Urinary bladder (tissue), 4 donors: ENCODE results near the gene AMFR. TPM values are rescaled to one million over a fixed set of nuclear protein-coding genes. Genes with fewer than 3 reads are reported as not detected.
"Not testable (repeated sequence)": the region's sequence is repeated elsewhere in the genome, so short reads cannot be mapped to it uniquely, and the experiment has no call there.

ENCODE experiments used
- DNase-seq: peaks from one replicate; pipeline ENCODE4 v3.0.0-alpha.2; 2015; ENCODE audit errors: extremely low spot score
- H3K27ac ChIP-seq: one replicate; pipeline ENCODE4 v1.5.1; 2013; ENCODE audit warnings: low read depth, mild to moderate bottlenecking, moderate library complexity
- H3K36me3 ChIP-seq: one replicate; pipeline ENCODE4 v1.6.1; 2013; ENCODE audit warnings: mild to moderate bottlenecking, moderate library complexity; ENCODE audit not compliant: insufficient read depth
- H3K4me1 ChIP-seq: one replicate; pipeline ENCODE4 v1.6.1; 2013; ENCODE audit warnings: mild to moderate bottlenecking, moderate library complexity; ENCODE audit not compliant: insufficient read depth
- H3K4me3 ChIP-seq: one replicate; pipeline ENCODE4 v1.5.1; 2013; ENCODE audit warnings: low read depth, low read length
- WGBS: extraction: QIAGEN DNeasy Blood & Tissue Kit; methylation state at CpG from one replicate; pipeline ENCODE4 v1.1.7; 2013; 5-methylcytosine and 5-hydroxymethylcytosine counted together
- polyA plus RNA-seq: library from polyadenylated mRNA; stranded (reverse); fragments of 200-250 nt; gene quantifications from one replicate; pipeline ENCODE4 v1.2.3, GENCODE V29; 2013
- total RNA-seq: library from RNA; depleted of rRNA; stranded (reverse); fragments of >200 nt; gene quantifications from one replicate; pipeline ENCODE4 v1.2.3, GENCODE V29; 2014
- donor health status: healthy with polysubstance abuse.
- donor health status: healthy.

The AMFR gene
- total and polyA plus RNA-seq, 2 donors = 82.6 to 120 TPM

DNA sequence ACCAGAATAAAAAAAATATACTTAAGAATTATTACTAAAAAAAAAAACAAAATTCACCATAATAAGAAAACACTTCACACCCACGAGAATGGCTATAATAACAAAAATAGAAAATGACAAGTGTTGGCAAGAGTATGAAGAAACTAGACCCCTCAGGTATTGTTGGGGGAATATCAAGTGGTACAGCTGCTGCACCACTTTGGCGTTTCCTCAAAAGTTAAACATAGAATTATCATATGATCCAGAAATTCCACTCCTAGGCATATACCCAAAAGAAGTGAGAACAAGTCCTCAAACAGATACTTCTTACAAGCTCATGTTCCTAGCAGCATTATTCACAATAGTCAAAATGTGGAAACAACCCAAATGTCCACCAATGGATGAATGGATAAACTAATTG, 26.3 kb downstream of the AMFR start:
- H3K36me3 ChIP-seq = peaks cover 5% of the 10 kb centered on the region
- no peak overlapping the region for H3K27ac ChIP-seq
- no peak for DNase-seq
- H3K4me1 ChIP-seq = no peaks in the 10 kb centered on the region
- no peak overlapping the region for H3K4me3 ChIP-seq
- 71% methylated on average over 2 of the region's 2 CpGs for WGBS

DNA sequence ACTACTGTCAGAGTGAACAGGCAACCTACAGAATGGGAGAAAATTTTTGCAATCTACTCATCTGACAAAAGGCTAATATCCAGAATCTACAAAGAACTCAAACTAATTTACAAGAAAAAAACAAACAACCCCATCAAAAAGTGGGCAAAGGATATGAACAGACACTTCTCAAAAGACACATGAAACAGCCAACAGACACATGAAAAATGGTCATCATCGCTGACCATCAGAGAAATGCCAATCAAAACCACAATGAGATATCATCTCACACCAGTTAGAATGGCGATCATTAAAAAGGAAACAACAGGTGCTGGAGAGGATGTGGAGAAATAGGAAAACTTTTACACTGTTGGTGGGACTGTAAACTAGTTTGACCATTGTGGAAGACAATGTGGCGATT, 28.6 kb downstream of the AMFR start:
- WGBS = 95% methylated on average over 3 of the region's 3 CpGs
- DNase-seq, H3K27ac ChIP-seq, H3K4me3 ChIP-seq, H3K4me1 ChIP-seq, H3K36me3 ChIP-seq: not testable (repeated sequence)

DNA sequence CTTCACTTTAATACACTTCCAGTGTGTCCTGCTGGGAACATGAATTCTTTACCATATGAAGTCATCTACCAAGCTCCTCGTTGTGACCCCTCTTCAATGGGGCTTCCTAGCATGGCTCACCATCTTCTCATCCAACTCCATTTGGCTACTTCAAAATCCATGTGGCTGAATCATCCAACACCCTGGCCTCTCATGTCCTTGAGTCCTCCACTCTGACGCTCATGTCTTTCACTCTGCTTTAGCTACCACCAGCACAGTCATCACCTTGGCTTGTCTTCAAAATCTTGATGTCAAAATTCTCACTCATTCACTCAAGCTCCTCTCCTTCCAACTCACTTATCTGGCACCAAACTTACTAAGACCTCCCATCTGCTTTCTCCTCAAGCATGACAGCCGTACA, 35.8 kb downstream of the AMFR start:
- Histone ChIP-seq H3K36me3 (peaks cover 8% of the 10 kb centered on the region), H3K4me3 (no peak overlapping the region)
- WGBS = 94% methylated on average over 3 of the region's 3 CpGs

GRCh38 chr16:56388209-56388608, 37.1 kb downstream of the AMFR start:
- H3K36me3 ChIP-seq = peaks cover 8% of the 10 kb centered on the region

More for the DNA sequence above, 35.8 kb downstream of the AMFR start:
- Histone ChIP-seq H3K27ac (no peak overlapping the region), H3K4me1 (no peaks in the 10 kb centered on the region)
- no peak for DNase-seq

DNA sequence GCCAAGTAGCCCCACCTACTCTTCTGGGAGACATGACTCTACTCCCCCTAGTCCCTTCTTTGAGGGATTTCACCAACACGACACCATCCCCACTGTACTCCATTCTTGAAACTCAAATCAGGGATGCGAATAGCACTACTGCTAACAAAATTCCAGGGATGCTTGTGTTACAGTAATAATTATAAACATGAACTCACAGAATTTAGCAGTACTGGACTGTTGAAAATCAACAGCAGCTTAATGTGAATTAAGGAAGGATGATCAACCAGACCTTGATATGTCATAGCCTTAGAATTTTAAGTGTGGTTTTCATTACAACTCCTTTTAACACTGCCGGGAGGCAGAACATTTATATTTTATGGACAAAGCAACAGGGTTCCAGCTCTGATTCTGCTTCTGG, 37.9 kb downstream of the AMFR start:
- H3K4me3 ChIP-seq = no peak overlapping the region
- 91% methylated on average over 3 of the region's 3 CpGs for WGBS
- no peak overlapping the region for H3K27ac ChIP-seq
- no peaks in the 10 kb centered on the region for H3K4me1 ChIP-seq
- DNase-seq = no peak
- H3K36me3 ChIP-seq = peaks cover 8% of the 10 kb centered on the region

More at GRCh38 chr16:56388209-56388608, 37.1 kb downstream of the AMFR start:
- Histone ChIP-seq H3K4me1 (no peaks in the 10 kb centered on the region), H3K4me3 (no peak overlapping the region), H3K27ac (no peak overlapping the region)
- no peak for DNase-seq

- H3K27ac ChIP-seq = no peak overlapping the region
- no peaks in the 10 kb centered on the region for H3K4me1 ChIP-seq
- peaks cover 10% of the 10 kb centered on the region for H3K36me3 ChIP-seq
- H3K4me3 ChIP-seq = no peak overlapping the region
- DNase-seq = no peak
- 93% methylated on average over 4 of the region's 4 CpGs for WGBS
These were observed 41.1 kb downstream of the AMFR start for GRCh38 chr16:56384074-56384721.

DNA sequence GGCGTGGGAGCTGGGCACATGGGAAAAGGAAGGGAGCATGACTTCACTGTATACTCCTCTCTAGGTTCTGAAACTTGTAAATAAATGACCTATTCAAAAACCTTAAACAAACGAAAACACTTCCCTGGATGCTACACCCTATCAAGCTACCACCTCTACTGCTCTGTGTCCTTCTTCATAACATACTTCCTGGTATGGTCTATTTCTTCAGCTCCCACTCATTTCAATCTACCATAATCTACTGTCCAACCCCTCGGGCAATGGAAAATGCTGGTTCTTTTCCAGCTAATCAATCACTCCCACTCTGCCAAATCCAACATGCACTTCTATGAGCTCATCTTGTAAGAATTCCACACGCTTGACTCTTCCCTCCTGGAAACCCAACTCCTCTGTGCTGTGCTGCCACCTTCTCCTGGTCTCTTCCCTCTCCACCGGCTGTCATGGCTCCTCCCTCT, 42.4 kb downstream of the AMFR start:
- H3K4me1 ChIP-seq = no peaks in the 10 kb centered on the region
- peaks cover 6% of the 10 kb centered on the region for H3K36me3 ChIP-seq
- 92% methylated on average over 5 of the region's 5 CpGs for WGBS
- no peak overlapping the region for H3K4me3 ChIP-seq
- no peak overlapping the region for H3K27ac ChIP-seq
- no peak for DNase-seq

DNA sequence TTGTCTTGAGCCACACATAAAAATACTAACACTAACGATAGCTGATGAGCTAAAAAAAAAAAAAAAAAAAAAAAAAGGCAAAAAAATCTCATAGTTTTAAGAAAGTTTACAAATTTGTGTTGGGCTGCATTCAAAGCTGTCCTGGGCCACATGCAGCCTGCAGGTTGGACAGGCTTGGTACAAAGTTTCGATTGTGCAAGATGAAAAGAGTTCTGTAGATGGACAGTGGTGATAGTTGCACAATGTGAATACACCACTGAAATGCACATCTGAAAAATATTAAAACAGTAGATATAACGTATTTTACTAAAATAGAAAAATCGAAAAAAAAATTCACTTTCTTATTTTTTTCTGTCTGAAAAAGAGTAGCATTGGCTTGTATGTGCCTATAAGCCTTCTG, 42.9 kb downstream of the AMFR start:
- WGBS = 95% methylated on average over 4 of the region's 4 CpGs
- Histone ChIP-seq H3K4me1 (no peaks in the 10 kb centered on the region), H3K4me3 (no peak overlapping the region), H3K36me3 (peaks cover 7% of the 10 kb centered on the region), H3K27ac (no peak overlapping the region)
- no peak for DNase-seq

GRCh38 chr16:56380778-56381485, 44.4 kb downstream of the AMFR start:
- not testable (repeated sequence) for H3K4me3 ChIP-seq, H3K36me3 ChIP-seq, H3K27ac ChIP-seq, H3K4me1 ChIP-seq, DNase-seq
- 99% methylated on average over 3 of the region's 3 CpGs for WGBS

DNA sequence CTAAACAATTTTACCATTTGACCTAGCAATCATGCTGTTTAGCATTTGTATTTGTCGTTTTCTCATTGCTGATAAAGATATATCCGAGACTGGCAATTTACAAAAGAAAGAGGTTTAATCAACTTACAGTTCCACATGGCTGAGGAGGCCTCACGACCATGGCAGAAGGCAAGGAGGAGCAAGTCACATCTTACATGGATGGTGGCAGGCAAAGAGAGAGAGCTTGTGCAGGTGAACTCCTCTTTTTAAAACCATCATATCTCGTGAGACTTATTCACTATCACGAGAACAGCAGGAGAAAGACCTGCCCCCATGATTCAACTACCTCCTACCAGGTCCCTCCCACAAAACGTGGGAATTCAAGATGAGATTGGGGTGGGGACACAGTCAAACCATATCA, 46.3 kb downstream of the AMFR start:
- not testable (repeated sequence) for H3K4me3 ChIP-seq, H3K4me1 ChIP-seq, H3K36me3 ChIP-seq, DNase-seq, H3K27ac ChIP-seq
- 97% methylated on average over 6 of the region's 6 CpGs for WGBS

DNA sequence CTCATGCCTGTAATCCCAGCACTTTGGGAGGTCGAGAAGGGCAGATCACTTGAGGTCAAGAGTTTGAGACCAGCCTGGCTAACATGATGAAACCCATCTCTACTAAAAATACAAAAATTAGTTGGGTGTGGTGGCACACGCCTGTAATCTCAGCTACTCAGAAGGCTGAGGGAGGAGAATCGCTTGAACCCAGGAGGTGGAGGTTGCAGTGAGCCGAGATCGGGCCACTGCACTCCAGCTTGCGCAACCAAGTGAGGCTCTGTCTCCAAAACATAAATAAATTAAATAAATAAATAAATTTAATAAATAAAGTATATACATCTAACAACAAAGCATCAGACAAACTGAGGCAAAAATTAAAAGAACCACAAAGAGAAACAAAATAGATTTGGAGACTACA, 49.6 kb downstream of the AMFR start:
- H3K4me1 ChIP-seq, H3K36me3 ChIP-seq, H3K4me3 ChIP-seq, DNase-seq, H3K27ac ChIP-seq: not testable (repeated sequence)
- 95% methylated on average over 6 of the region's 6 CpGs for WGBS

DNA sequence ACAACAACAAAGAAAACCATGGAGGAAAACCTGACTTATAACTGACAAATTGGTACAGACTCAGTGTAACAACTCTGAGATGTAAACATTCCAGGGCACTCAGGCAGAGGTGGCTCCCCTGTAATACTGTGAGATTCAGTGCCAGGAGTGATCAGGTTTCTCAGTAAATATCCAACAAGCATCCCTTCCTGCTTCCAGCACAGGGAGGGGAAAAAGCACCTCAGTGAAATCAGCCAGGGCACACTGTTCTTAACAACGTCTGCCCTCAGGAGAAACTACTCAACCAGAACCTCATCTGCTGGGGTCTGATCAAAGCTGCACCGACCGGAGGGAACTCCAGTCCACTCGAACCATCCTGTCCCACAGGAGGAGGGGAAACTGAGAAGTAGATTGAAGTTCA, 52.3 kb downstream of the AMFR start:
- Histone ChIP-seq H3K4me1 (no peaks in the 10 kb centered on the region), H3K27ac (no peak overlapping the region), H3K36me3 (peaks cover 2% of the 10 kb centered on the region), H3K4me3 (no peak overlapping the region)
- no peak for DNase-seq
- WGBS = 72% methylated on average over 4 of the region's 4 CpGs

GRCh38 chr16:56372013-56372634, 53.2 kb downstream of the AMFR start:
- DNase-seq = no peak
- Histone ChIP-seq H3K4me1 (no peaks in the 10 kb centered on the region), H3K4me3 (no peak overlapping the region), H3K27ac (no peak overlapping the region), H3K36me3 (peaks cover under 1% of the 10 kb centered on the region)
- WGBS = 82% methylated on average over 7 of the region's 7 CpGs

DNA sequence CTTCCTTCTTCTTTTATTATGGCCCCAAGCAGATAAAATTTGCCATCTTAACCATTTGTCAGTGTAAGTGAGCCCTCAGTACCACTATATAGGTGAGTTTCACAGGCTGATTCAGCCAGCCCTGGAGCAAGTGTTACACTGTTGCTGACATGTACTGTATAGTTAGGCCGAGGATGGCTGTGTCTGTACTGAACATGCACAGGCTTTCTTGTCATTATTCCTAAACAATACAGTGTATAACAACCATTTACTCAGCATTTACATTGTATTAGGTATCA, 53.7 kb downstream of the AMFR start:
- Histone ChIP-seq H3K36me3 (peaks cover 3% of the 10 kb centered on the region), H3K27ac (no peak overlapping the region), H3K4me3 (no peak overlapping the region), H3K4me1 (no peaks in the 10 kb centered on the region)
- no peak for DNase-seq
- 71% methylated on average over 1 of the region's 1 CpG for WGBS
